Uterus (tissue), 2 donors: ENCODE data around the gene SNAI1.

ENCODE experiments used
- CTCF ChIP-seq, 4 experiments: fragments of 200-600 bp in 2 of 4; fragments of 450-650 bp in 2 of 4; sonication (generic) in 2 of 4; IDR thresholded peaks; one replicate each; pipeline ENCODE4 v1.5.1; 2016 to 2019; ENCODE audit warnings: antibody characterized with exemption in 4 of 4, mild to moderate bottlenecking in 2 of 4, moderate library complexity in 1 of 4
- POLR2A ChIP-seq, 2 donors: fragments of 450-650 bp; IDR thresholded peaks; one replicate each; pipeline ENCODE4 v1.6.1; 2016; ENCODE audit warnings: antibody characterized with exemption in 2 of 2, mild to moderate bottlenecking in 1 of 2, moderate library complexity in 1 of 2

- TF ChIP-seq CTCF (IDR thresholded peaks at IDR 0.05), result no peak
- no peak for TF ChIP-seq POLR2A (IDR thresholded peaks at IDR 0.05)
Measured at GRCh38 chr20:49969234-49969633, 13.5 kb upstream of the SNAI1 start.
